ENCODE data around the gene DNAJC12. TPM values are rescaled to one million over a fixed set of nuclear protein-coding genes. Genes with fewer than 3 reads are reported as not detected.

Gene DNAJC12
- total RNA-seq, 2 experiments from 2014 or later, result not detected

- H3K27me3 ChIP-seq (ENCODE audit: control insufficient read depth in 1 of 2, insufficient read depth in 2 of 2, low read length in 2 of 2), result no peaks in the 10 kb centered on the region
- H3K36me3 Mint-ChIP-seq (ENCODE audit: low read depth), result no peaks in the 10 kb centered on the region
- CTCF ChIA-PET, result interaction anchor here (0.7 kb wide), 1 partner anchor 13 kb away, joined by 3 read pairs; no protein-coding TSS in a partner anchor
- no peak overlapping the region for H3K4me3 Mint-ChIP-seq
- POLR2A ChIA-PET, result no interaction called here
- no peak for TF ChIP-seq CTCF (IDR thresholded peaks at IDR 0.05)
- no peaks in the 10 kb centered on the region for H3K4me1 Mint-ChIP-seq (ENCODE audit: low read depth)
- DNase-seq, result no peak
- intact Hi-C loops (cut with DNase I, micrococcal nuclease), result no loop called here
- H3K27ac Mint-ChIP-seq, result no peak overlapping the region
- no peaks in the 10 kb centered on the region for H3K9me3 Mint-ChIP-seq
- no peak overlapping the region for H3K27ac ChIP-seq (ENCODE audit: low read depth in 1 of 2, low read length in 2 of 2)
- H3K36me3 ChIP-seq (ENCODE audit: insufficient read depth, low read length), result no peaks in the 10 kb centered on the region
- no peaks in the 10 kb centered on the region for H3K27me3 Mint-ChIP-seq
- H3K9me3 ChIP-seq (ENCODE audit: control insufficient read depth in 1 of 2, insufficient read depth in 1 of 2, low read length in 2 of 2), result no peaks in the 10 kb centered on the region
- no peak overlapping the region for H3K4me3 ChIP-seq (ENCODE audit: low read length)
- no peaks in the 10 kb centered on the region for H3K4me1 ChIP-seq (ENCODE audit: insufficient read depth, low read length)
- no peak for ATAC-seq (ENCODE audit: poor library complexity)
Measured at GRCh38 chr10:67815571-67816059, 22.4 kb downstream of the DNAJC12 start.

GRCh38 chr10:67812007-67812406 lies 26.0 kb downstream of the DNAJC12 start:
- Histone ChIP-seq H3K4me1 (ENCODE audit: insufficient read depth, low read length) (no peaks in the 10 kb centered on the region), H3K9me3 (ENCODE audit: control insufficient read depth in 1 of 2, insufficient read depth in 1 of 2, low read length in 2 of 2) (no peaks in the 10 kb centered on the region), H3K27ac (ENCODE audit: low read depth in 1 of 2, low read length in 2 of 2) (no peak overlapping the region), H3K36me3 (ENCODE audit: insufficient read depth, low read length) (no peaks in the 10 kb centered on the region), H3K4me3 (ENCODE audit: low read length) (no peak overlapping the region), H3K27me3 (ENCODE audit: control insufficient read depth in 1 of 2, insufficient read depth in 2 of 2, low read length in 2 of 2) (no peaks in the 10 kb centered on the region)
- POLR2A ChIA-PET, result no interaction called here
- no peak for TF ChIP-seq CTCF (IDR thresholded peaks at IDR 0.05)
- ATAC-seq (ENCODE audit: poor library complexity) (no peak), DNase-seq (no peak)
- intact Hi-C loops (cut with DNase I, micrococcal nuclease), result no loop called here
- no peaks in the 10 kb centered on the region for H3K27me3 Mint-ChIP-seq
- H3K4me1 Mint-ChIP-seq (ENCODE audit: low read depth), result no peaks in the 10 kb centered on the region
- H3K36me3 Mint-ChIP-seq (ENCODE audit: low read depth), result no peaks in the 10 kb centered on the region
- H3K27ac Mint-ChIP-seq, result no peak overlapping the region
- no peaks in the 10 kb centered on the region for H3K9me3 Mint-ChIP-seq
- no peak overlapping the region for H3K4me3 Mint-ChIP-seq
- CTCF ChIA-PET, result no interaction called here

GRCh38 chr10:67809107-67809506 lies 28.9 kb downstream of the DNAJC12 start:
- no peak for ATAC-seq (ENCODE audit: poor library complexity)
- CTCF ChIA-PET, result no interaction called here
- Mint-ChIP-seq H3K4me3 (no peak overlapping the region), H3K27ac (no peak overlapping the region), H3K4me1 (ENCODE audit: low read depth) (no peaks in the 10 kb centered on the region), H3K36me3 (ENCODE audit: low read depth) (no peaks in the 10 kb centered on the region), H3K9me3 (no peaks in the 10 kb centered on the region), H3K27me3 (no peaks in the 10 kb centered on the region)
- H3K27me3 ChIP-seq (ENCODE audit: control insufficient read depth in 1 of 2, insufficient read depth in 2 of 2, low read length in 2 of 2), result no peaks in the 10 kb centered on the region
- no peak overlapping the region for H3K4me3 ChIP-seq (ENCODE audit: low read length)
- TF ChIP-seq CTCF (IDR thresholded peaks at IDR 0.05), result no peak
- DNase-seq, result no peak
- H3K36me3 ChIP-seq (ENCODE audit: insufficient read depth, low read length), result no peaks in the 10 kb centered on the region
- no peak overlapping the region for H3K27ac ChIP-seq (ENCODE audit: low read depth in 1 of 2, low read length in 2 of 2)
- intact Hi-C loops (cut with DNase I, micrococcal nuclease), result no loop called here
- no peaks in the 10 kb centered on the region for H3K9me3 ChIP-seq (ENCODE audit: control insufficient read depth in 1 of 2, insufficient read depth in 1 of 2, low read length in 2 of 2)
- POLR2A ChIA-PET, result no interaction called here
- H3K4me1 ChIP-seq (ENCODE audit: insufficient read depth, low read length), result no peaks in the 10 kb centered on the region
